AG09319 (cell line): Measurements from ENCODE around the gene ACSS3.

ENCODE experiments used
- DNase-seq: peaks from one replicate; pipeline ENCODE4 v3.0.0-alpha.2; 2010; ENCODE audit warnings: low read depth; ENCODE audit errors: extremely low read depth
- TF ChIP-seq, protein P1 (sequence below): IDR thresholded peaks from 2 replicates; pipeline ENCODE4 v1.5.1; 2011; ENCODE audit warnings: low read depth, mild to moderate bottlenecking, inconsistent platforms, low read length, moderate library complexity

Gene ACSS3

GRCh38 chr12:81128930-81129554 is 51.2 kb downstream of the ACSS3 start:
- TF ChIP-seq, protein P1, sequence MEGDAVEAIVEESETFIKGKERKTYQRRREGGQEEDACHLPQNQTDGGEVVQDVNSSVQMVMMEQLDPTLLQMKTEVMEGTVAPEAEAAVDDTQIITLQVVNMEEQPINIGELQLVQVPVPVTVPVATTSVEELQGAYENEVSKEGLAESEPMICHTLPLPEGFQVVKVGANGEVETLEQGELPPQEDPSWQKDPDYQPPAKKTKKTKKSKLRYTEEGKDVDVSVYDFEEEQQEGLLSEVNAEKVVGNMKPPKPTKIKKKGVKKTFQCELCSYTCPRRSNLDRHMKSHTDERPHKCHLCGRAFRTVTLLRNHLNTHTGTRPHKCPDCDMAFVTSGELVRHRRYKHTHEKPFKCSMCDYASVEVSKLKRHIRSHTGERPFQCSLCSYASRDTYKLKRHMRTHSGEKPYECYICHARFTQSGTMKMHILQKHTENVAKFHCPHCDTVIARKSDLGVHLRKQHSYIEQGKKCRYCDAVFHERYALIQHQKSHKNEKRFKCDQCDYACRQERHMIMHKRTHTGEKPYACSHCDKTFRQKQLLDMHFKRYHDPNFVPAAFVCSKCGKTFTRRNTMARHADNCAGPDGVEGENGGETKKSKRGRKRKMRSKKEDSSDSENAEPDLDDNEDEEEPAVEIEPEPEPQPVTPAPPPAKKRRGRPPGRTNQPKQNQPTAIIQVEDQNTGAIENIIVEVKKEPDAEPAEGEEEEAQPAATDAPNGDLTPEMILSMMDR = peak; percentile 87
- DNase-seq = peak; percentile 11

DNA sequence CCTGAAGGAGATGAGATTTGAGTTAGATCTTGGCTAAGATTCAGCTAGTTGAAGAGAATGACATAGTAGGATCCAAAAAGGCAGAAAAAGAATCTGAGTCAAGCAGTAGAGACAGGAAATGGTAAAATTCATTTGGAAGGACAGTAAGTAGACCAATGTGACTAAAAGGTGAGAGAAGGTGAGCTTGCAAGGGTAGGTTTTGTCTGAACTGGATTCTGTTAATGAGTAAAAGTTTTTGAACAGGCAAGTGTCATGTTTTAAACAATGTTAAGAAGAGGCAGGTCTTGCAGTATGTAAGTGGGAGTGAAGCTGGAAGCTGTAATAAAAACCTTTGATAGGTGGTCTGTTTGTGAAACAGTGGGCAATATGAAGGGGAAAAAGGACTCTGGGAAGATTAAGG is 58.6 kb downstream of the ACSS3 start:
- no peak for DNase-seq
- TF ChIP-seq, protein P1 = no peak

GRCh38 chr12:81137801-81138200 is 59.9 kb downstream of the ACSS3 start:
- TF ChIP-seq, protein P1 = no peak
- no peak for DNase-seq

DNA sequence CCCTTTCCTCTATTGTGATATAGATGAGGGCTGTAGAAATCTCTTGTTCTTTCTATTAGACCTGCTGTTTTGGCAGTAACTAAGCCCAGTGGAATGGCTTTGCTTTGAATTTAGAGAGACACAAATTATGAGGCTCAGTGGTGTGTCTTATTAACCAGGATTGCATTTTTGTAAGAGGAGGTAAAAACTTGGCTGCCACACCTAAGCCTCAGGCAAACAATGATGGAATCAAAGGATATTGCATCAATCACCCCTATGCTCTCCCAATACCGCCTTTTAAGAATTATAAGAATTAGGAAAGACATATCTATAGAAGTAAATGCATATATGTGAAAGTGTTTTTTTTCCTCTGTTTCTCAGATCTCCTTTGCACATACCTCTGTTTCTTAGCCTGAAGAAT is 63.3 kb downstream of the ACSS3 start:
- TF ChIP-seq, protein P1 = no peak
- DNase-seq = no peak

DNA sequence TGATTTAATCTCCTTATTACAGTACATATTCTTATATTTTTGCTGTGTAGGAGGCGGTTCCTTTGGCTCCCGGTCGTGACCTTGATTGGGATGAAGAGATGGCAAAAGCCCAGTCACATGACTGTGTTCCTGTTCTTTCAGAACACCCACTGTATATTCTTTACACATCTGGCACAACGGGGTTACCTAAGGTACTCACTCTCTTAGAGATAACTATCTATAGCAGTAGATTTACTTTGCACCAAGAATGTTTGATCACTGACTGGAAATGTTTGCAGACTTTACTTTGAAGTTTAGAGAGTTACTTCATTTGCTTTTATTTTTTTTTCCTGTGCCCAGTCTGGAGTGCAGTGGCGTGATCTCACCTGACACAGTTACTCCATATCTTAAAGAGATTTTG is 65.2 kb downstream of the ACSS3 start:
- TF ChIP-seq, protein P1 = no peak
- DNase-seq = no peak

DNA sequence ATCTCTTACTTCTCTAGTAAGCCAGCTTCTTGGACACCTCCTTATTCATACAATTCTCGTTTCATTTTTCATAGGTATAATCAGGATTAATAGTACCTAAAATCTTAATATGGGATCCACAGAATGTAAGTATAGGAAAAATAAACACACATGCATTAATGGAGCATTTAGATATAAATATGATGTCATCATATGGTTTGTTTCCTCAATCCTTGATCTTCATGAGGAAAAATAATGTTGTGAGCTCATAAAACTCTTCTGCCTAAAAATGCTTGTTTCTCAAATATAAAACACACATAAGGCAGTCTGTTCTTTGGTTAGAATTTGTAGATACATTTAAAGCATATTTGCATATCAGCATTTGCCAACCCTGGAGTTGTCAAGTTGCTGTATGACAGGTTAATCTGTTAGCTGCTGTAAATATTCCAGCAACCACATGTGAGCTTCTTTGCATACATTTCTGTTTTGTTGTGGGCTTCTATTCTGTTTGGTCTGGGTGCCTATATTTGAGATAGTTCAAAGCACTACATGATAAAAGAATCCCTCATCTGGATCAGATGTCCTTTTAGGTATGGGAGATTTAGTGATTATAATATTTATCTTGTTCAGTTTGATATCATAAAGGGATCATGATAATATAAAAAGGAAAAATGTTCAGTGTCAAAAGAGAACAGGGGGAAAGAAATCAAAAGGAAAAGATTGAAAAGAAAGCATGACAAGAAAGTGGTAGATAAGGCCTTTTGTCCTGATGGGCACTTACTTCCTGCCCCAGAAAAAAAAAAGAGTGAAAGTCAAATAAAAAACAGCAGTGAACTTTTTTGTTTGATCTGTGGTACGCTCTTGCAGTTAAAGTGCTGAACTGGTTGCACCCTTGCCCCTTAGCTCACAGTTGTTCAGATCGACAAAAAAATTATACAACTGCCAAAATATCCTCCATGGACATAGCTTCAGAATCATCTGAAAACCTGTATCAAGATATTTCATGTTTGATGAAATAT is 68.6 kb downstream of the ACSS3 start:
- no peak for DNase-seq
- TF ChIP-seq, protein P1 = no peak
